Measurements from ENCODE around the gene HELB. TPM values are rescaled to one million over a fixed set of nuclear protein-coding genes. Genes with fewer than 3 reads are reported as not detected.

Gene HELB
- total and polyA plus RNA-seq, 2 of the 8 experiments (the other 6 are each of a cell fraction or from before 2014, with no cell fraction given), result 1.8 to 7.6 TPM

DNA sequence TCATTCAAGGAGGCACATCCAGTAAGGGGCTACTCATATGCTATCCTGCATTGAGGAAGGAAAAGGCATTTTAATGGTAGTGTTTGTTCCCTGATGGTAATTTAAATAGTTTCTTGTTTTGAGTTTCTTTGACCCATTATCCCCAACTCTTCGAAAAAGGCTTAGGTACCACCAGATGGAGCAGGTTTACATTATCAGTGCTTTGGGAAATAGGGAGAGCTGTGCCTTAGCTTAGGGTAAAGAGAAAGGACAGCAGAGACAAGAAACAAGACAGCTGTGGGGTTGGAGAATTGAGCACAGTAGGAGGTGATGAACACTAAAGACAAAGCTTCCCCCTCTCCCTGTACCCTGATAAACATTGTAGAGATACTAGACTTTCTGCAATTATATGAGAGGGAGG lies 29.1 kb upstream of the HELB start:
- Histone ChIP-seq H4K5ac (ENCODE audit: insufficient read length, low read depth, low read length) (no peak overlapping the region), H2BK5ac (ENCODE audit: low read depth, low read length) (0 out of 2 replicates have a peak overlapping the region, but pooled peaks have one; percentile 55), H2AK5ac (ENCODE audit: low read depth, low read length) (0 out of 2 replicates have a peak overlapping the region, but pooled peaks have one; percentile 11), H3K14ac (ENCODE audit: insufficient read length) (no peak overlapping the region), H2BK120ac (replicated peaks; ENCODE audit: low read depth, low read length) (no peak overlapping the region), H3K27me3 (replicated peaks in 1 of 4; ENCODE audit: control insufficient read depth in 3 of 4, extremely low read depth in 1 of 4, insufficient read depth in 3 of 4, low read length in 3 of 4) (no peaks in the 10 kb centered on the region), H4K91ac (replicated peaks; ENCODE audit: insufficient read length, low read length) (no peak overlapping the region), H3K9ac (replicated peaks in 1 of 4; ENCODE audit: extremely low read depth in 1 of 4, low read depth in 3 of 4, low read length in 3 of 4) (no peak overlapping the region), H3K4me2 (ENCODE audit: insufficient read depth in 1 of 2, low read depth in 2 of 2, low read length in 2 of 2) (no peak overlapping the region), H2BK12ac (ENCODE audit: low read depth, low read length) (peak overlapping the region; percentile 92; the same call in 1 of the 2 replicates), H3K79me2 (ENCODE audit: control insufficient read depth in 1 of 2, insufficient read depth in 2 of 2, low read length in 2 of 2) (no peaks in the 10 kb centered on the region), H3K18ac (ENCODE audit: extremely low read depth, low read length) (no peak overlapping the region), H3K56ac (replicated peaks; ENCODE audit: insufficient read length, low read depth, low read length) (no peak overlapping the region), H4K8ac (ENCODE audit: extremely low read depth, insufficient read depth, low read length) (no peak overlapping the region), H4K20me1 (replicated peaks in 1 of 2; ENCODE audit: control insufficient read depth in 1 of 2, insufficient read depth in 2 of 2, low read length in 2 of 2) (no peaks in the 10 kb centered on the region), H3K9me3 (ENCODE audit: insufficient read depth in 2 of 2, low read depth in 1 of 2, low read length in 1 of 2) (no peaks in the 10 kb centered on the region), H3K23me2 (ENCODE audit: low read depth, low read length) (no peaks in the 10 kb centered on the region), H3K4me1 (replicated peaks in 1 of 4; ENCODE audit: control insufficient read depth in 3 of 4, insufficient read depth in 4 of 4, low read length in 3 of 4) (peaks cover 0 to 4% (median 1%) of the 10 kb centered on the region in 4 experiments; a peak in 2 of 7 replicates), H3K27ac (ENCODE audit: low read depth, low read length) (no peak overlapping the region), H3K23ac (ENCODE audit: insufficient read length) (no peak overlapping the region), H2BK20ac (ENCODE audit: low read length) (0 out of 2 replicates have a peak overlapping the region, but pooled peaks have one; percentile 8), H2AFZ (ENCODE audit: low read length) (0 out of 2 replicates have a peak overlapping the region, but pooled peaks have one; percentile 10), H3K36me3 (ENCODE audit: control insufficient read depth in 2 of 4, insufficient read depth in 4 of 4, low read length in 3 of 4) (no peaks in the 10 kb centered on the region), H3K79me1 (ENCODE audit: low read depth, low read length) (no peaks in the 10 kb centered on the region), H2BK15ac (ENCODE audit: low read length) (no peak overlapping the region), H3K4ac (replicated peaks; ENCODE audit: insufficient read length, low read depth, low read length) (no peak overlapping the region), H3K4me3 (ENCODE audit: extremely low read depth in 1 of 4, insufficient read depth in 2 of 4, low read depth in 3 of 4, low read length in 4 of 4) (no peak overlapping the region)
- ChIA-PET CTCF (ENCODE audit: partially characterized antibody) (interaction anchor here (0.9 to 2.2 kb wide), 5 partner anchors 21 to 588 kb away, joined by 3 to 9 read pairs (median 3); partner anchors contain the start of gene TMBIM4), POLR2A (ENCODE audit: partially characterized antibody) (interaction anchor here (1.1 kb wide), 1 partner anchor 29 kb away, joined by 3 read pairs; the partner anchor contains the start of gene HELB)
- WGBS, 2 experiments (ENCODE audit: extremely low coverage in 1 of 2, insufficient coverage in 1 of 2, insufficient read length in 1 of 2, insufficient replicate concordance in 2 of 2, low coverage in 1 of 2, low lambda C conversion rate in 2 of 2, missing lambda C conversion rate in 1 of 2), result 81% methylated on average over 1 of the region's 1 CpG; no CpG with 5 or more reads in 1 of the 2 experiments
- FAIRE-seq (peak; percentile 52), DNase-seq (ENCODE audit: low read depth in 1 of 2, low spot score in 2 of 2) (no peak)
- TF ChIP-seq JUND (IDR thresholded peaks at IDR 0.05; ENCODE audit: low read length), result no peak
- TF ChIP-seq, protein P1, sequence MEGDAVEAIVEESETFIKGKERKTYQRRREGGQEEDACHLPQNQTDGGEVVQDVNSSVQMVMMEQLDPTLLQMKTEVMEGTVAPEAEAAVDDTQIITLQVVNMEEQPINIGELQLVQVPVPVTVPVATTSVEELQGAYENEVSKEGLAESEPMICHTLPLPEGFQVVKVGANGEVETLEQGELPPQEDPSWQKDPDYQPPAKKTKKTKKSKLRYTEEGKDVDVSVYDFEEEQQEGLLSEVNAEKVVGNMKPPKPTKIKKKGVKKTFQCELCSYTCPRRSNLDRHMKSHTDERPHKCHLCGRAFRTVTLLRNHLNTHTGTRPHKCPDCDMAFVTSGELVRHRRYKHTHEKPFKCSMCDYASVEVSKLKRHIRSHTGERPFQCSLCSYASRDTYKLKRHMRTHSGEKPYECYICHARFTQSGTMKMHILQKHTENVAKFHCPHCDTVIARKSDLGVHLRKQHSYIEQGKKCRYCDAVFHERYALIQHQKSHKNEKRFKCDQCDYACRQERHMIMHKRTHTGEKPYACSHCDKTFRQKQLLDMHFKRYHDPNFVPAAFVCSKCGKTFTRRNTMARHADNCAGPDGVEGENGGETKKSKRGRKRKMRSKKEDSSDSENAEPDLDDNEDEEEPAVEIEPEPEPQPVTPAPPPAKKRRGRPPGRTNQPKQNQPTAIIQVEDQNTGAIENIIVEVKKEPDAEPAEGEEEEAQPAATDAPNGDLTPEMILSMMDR (IDR thresholded peaks at IDR 0.05; ENCODE audit: control extremely low read depth in 1 of 3, insufficient read depth in 1 of 3, low read depth in 1 of 3, low read length in 3 of 3), result no peak
- TF ChIP-seq SP2 (IDR thresholded peaks at IDR 0.05; ENCODE audit: low read length), result no peak
- TF ChIP-seq KDM4A (IDR thresholded peaks at IDR 0.05; ENCODE audit: low read depth, low read length, severe bottlenecking), result no peak
- TF ChIP-seq, protein P2, sequence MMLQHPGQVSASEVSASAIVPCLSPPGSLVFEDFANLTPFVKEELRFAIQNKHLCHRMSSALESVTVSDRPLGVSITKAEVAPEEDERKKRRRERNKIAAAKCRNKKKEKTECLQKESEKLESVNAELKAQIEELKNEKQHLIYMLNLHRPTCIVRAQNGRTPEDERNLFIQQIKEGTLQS (IDR thresholded peaks at IDR 0.05; ENCODE audit: insufficient read depth, low read depth, low read length), result no peak
- TF ChIP-seq CBX8 (IDR thresholded peaks at IDR 0.05; ENCODE audit: borderline replicate concordance, low read depth, low read length), result no peak
- no peak for TF ChIP-seq EGR1 (IDR thresholded peaks at IDR 0.05; ENCODE audit: borderline replicate concordance, low read depth, low read length)
- TF ChIP-seq RNF2 (IDR thresholded peaks at IDR 0.05; ENCODE audit: borderline replicate concordance, low read depth, low read length, missing control alignments, poor library complexity, severe bottlenecking), result no peak
- TF ChIP-seq SP4 (IDR thresholded peaks at IDR 0.05; ENCODE audit: low read length), result no peak
- no peak for TF ChIP-seq SIRT6 (IDR thresholded peaks at IDR 0.05; ENCODE audit: low read length)
